ENCODE results near the gene LECT2. TPM values are rescaled to one million over a fixed set of nuclear protein-coding genes. Genes with fewer than 3 reads are reported as not detected.
A peak's percentile ranks its signal among the peaks of the same experiment; 100 is the strongest.

Gene LECT2
- total RNA-seq, 1 donor from 2014 or later: not detected

GRCh38 chr5:135920199-135920598, 34.6 kb downstream of the LECT2 start:
- DNase-seq (ENCODE audit: low read depth): no peak
- no peaks in the 10 kb centered on the region for H3K36me3 ChIP-seq (ENCODE audit: control insufficient read depth, insufficient read depth, low read length)
- FAIRE-seq: no peak
- no peak overlapping the region for H3K4me3 ChIP-seq (ENCODE audit: low read depth, low read length)
- TF ChIP-seq CTCF (IDR thresholded peaks at IDR 0.05; ENCODE audit: insufficient read depth, low read length, severe bottlenecking): no peak
- H3K27me3 ChIP-seq (ENCODE audit: control insufficient read depth, insufficient read depth, low read length): peaks cover 16% of the 10 kb centered on the region

- no peaks in the 10 kb centered on the region for H3K36me3 ChIP-seq (ENCODE audit: control insufficient read depth, insufficient read depth, low read length)
- H3K4me3 ChIP-seq (ENCODE audit: low read depth, low read length): no peak overlapping the region
- TF ChIP-seq CTCF (IDR thresholded peaks at IDR 0.05; ENCODE audit: insufficient read depth, low read length, severe bottlenecking): no peak
- H3K27me3 ChIP-seq (ENCODE audit: control insufficient read depth, insufficient read depth, low read length): peaks cover 10% of the 10 kb centered on the region
- FAIRE-seq: peak; percentile 70
- DNase-seq (ENCODE audit: low read depth): no peak
Observed at GRCh38 chr5:135916638-135917263, 38.0 kb downstream of the LECT2 start.

- Histone ChIP-seq H3K36me3 (ENCODE audit: control insufficient read depth, insufficient read depth, low read length) (no peaks in the 10 kb centered on the region), H3K4me3 (ENCODE audit: low read depth, low read length) (no peak overlapping the region), H3K27me3 (ENCODE audit: control insufficient read depth, insufficient read depth, low read length) (peaks cover 14% of the 10 kb centered on the region)
- FAIRE-seq (no peak), DNase-seq (ENCODE audit: low read depth) (no peak)
- no peak for TF ChIP-seq CTCF (IDR thresholded peaks at IDR 0.05; ENCODE audit: insufficient read depth, low read length, severe bottlenecking)
Observed at GRCh38 chr5:135915466-135916001, 39.2 kb downstream of the LECT2 start.

- TF ChIP-seq CTCF (IDR thresholded peaks at IDR 0.05; ENCODE audit: insufficient read depth, low read length, severe bottlenecking): no peak
- FAIRE-seq (no peak), DNase-seq (ENCODE audit: low read depth) (peak; percentile 5)
Observed at GRCh38 chr5:135913713-135914626, 40.8 kb downstream of the LECT2 start.

GRCh38 chr5:135905144-135905543, 49.6 kb downstream of the LECT2 start:
- peaks cover 14% of the 10 kb centered on the region for H3K27me3 ChIP-seq (ENCODE audit: control insufficient read depth, insufficient read depth, low read length)

More at GRCh38 chr5:135913713-135914626, 40.8 kb downstream of the LECT2 start:
- Histone ChIP-seq H3K27me3 (ENCODE audit: control insufficient read depth, insufficient read depth, low read length) (peaks cover 19% of the 10 kb centered on the region), H3K36me3 (ENCODE audit: control insufficient read depth, insufficient read depth, low read length) (no peaks in the 10 kb centered on the region), H3K4me3 (ENCODE audit: low read depth, low read length) (no peak overlapping the region)

More at GRCh38 chr5:135905144-135905543, 49.6 kb downstream of the LECT2 start:
- no peak for TF ChIP-seq CTCF (IDR thresholded peaks at IDR 0.05; ENCODE audit: insufficient read depth, low read length, severe bottlenecking)
- no peak for FAIRE-seq
- no peaks in the 10 kb centered on the region for H3K36me3 ChIP-seq (ENCODE audit: control insufficient read depth, insufficient read depth, low read length)
- DNase-seq (ENCODE audit: low read depth): no peak
- no peak overlapping the region for H3K4me3 ChIP-seq (ENCODE audit: low read depth, low read length)

Measured in bronchial epithelial cell (primary cell).